GM21723 (cell line): ENCODE measurements around the gene LAPTM5.
"Not testable (repeated sequence)": the region's sequence is repeated elsewhere in the genome, so short reads cannot be mapped to it uniquely, and the experiment has no call there.

ENCODE experiments used
- ATAC-seq: cut with Tn5 transposase; IDR thresholded peaks from one replicate; pipeline ENCODE4 v1.9.1; 2021; ENCODE audit warnings: mild to moderate bottlenecking, moderate library complexity; ENCODE audit not compliant: unreplicated experiment

Gene LAPTM5

DNA sequence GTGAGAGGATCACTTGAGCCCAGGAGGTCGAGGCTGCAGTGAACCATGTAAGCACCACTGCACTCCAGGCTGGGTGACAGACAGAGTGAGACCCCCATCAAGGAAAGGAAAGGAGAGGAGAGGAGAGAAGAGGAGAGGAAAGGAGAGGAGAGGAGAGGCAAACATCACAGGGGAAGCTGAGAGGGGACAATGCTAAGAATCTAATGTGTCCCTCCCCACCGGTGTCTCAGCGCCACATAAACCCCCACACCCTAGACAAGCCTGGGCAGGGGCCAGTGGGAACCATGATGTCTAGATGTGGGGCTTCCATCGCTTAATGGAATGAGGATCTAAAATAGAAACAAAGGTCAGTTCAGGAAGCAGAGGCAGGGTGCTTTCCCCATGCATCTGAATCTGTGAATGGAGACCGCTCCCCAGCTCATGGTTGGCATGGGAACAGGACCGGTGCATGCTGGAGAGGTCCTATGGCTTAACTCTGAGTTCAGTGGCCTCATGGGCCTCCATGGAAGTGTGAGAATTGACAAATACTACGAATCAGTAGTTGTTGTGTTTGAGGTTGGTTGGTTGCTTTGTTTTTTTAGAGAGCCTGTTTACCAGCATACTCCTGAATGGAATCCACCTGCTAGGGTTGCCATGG is 16.3 kb upstream of the LAPTM5 start:
- ATAC-seq: no peak

DNA sequence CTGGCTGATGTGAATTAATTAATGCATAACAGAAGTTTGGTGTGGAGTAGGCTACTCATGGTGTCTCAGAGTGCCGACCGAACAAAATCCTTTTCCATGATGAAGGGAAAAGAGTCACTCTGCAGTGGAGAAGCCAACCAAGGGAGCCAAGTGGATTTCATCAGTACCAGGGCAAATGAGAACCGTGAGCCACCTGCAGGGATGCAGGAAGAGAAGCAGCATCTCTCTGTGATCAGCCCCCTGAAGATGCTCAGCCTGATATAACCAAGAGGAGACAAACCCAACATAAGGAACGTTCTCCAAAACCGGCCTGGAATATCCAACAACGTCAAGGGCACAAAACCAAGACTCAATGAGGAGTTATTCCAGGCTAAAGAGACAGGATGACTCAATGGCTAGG is 13.4 kb upstream of the LAPTM5 start:
- ATAC-seq: no peak

DNA sequence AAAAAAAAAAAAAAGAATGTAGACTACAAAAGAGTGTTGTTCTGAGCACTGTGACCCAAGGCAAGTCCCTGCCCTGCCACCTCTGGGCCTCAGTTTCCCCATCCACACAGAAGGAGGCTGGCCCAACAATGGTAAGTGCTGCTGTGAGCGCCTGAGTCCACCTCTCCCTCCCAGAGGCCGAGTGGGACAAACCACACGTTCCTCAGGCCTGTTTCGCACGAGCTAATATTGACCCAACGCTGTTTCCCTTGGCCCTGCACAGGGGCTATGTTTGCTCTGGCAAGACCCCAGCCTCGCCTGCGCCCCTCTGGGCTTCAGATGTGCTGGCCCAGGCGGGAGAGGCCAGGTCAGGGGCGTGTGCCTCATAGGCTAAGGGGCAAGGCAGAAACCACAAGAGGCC is 12.6 kb upstream of the LAPTM5 start:
- no peak for ATAC-seq

DNA sequence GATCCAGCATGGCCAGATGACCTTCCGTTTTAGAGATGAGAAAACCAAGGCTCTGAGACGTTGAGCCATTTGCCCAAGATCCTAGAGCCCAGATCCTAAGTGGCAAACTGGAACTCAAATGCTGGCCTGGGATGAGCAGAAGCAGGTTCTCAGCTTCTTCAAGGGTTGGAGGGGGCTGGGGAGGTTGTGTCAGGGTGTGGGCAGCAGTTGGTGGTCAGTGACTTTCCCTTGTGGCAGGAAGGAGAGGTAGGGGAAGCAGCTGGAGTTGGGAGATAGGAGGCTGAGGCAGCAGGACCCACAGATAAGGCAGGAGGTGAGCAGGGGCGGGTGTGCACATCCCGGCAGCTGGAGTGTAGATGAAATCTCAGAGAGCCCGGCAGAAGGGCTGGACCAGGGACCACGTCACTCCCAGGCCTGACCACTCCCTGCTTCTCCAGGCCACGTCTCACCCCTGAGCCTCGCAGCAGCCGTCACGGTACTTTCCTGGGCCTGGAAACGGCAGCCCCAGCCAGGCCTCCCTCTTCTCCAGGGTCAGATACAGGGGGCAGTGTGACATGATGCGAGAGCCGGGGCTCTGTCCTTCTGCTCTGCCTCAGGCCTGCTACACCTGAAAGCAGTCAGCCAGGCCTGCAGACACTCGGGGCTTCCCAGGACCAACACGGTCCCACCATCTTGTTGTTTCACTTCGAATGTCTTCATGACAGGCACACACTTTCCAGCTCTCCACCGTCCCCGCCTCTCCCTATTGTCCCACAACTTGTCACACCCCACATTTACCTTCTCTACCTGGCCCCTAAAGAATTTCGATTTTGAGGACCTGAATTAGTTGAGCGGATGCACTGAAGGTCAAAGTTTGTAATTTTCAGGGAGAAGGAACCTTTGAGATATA is 11.5 kb upstream of the LAPTM5 start:
- no peak for ATAC-seq

DNA sequence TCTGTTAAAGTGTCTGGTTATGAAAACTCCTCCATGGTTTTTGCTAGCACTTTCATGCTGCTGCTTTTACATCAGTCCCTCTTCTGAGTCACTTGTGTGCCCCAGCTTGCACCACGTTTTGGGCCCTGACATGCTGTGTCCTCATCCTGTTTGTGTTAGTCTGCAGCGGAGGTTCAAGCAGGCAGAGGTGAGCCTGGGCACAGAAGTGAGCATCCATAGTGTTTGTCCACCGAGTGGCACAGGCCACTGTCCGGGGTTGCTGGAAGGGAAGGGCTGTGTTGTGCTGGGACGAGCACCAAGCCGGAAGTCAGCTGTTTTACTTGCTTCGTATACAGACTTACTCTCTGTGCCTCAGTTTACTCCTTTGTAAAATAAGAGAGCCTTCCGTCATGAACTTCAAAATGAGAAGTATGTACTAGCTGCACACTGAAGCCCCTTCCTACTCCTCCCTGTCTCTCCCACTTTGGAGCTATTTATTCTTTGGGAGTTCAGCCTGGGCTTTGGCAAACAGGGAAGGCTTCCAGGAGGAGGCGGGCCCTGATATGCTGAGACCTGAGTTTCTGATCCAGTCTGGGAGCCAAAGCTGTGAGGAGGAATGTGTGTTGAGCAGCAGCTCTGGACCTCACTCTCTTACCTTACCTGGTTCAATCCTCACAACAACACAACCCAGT is 10.7 kb upstream of the LAPTM5 start:
- no peak for ATAC-seq

DNA sequence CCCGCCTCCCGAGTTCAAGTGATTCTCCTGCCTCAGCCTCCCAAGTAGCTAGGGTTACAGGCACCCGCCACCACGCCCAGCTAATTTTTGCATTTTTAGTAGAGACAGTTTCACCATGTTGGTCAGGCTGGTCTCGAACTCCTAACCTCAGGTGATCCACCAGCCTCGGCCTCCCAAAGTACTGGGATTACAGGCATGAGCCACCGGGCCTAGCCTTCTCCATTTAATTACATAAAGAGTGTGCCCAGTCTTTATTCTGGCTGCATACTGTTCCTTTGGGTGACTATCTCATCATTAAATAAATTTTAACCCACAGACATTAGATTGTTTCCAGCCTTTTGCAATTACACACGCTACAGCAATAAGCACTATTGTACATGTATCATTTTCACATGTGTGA is 9.4 kb upstream of the LAPTM5 start:
- not testable (repeated sequence) for ATAC-seq

DNA sequence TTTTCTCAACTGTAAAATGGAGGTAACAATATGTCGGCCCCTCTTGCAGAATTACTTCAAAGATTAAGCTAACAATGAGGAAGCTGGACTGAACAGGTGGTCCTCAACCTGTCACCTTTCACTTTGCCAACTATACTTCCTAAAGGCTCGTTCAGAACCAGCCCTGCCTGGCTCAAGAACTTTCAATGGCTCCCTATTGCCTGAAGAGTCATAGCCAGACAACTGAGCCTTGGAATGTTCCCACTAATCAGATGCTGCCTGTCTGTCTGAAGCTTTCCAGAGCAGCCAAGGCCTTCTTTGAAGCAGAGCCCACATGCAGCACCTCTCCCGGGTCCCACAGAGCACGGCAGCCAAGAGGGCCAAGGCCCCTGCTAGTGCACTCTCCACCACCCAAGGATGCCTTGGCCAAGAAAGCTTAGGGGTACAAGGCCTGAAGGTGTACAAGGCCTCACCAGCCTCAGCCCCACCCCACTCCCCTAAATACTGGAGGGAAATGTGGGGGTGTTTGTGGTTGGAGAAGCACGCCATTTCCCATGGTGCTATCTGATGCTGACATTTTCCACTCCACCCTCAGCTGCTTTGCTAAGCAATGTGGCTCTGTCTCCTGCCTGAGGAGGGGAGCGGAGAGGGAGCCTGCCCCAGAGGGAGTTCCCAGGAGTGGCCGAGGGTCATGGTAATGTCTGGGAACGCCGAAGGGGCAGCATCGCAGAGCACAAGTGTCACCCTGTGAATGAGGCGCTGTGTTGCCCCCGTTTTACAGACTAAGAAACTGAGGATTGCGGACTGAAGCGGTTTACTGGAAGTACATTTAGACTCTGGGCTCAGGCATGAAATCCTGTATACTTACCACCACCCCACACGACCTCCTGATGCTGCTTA is 8.2 kb upstream of the LAPTM5 start:
- no peak for ATAC-seq

DNA sequence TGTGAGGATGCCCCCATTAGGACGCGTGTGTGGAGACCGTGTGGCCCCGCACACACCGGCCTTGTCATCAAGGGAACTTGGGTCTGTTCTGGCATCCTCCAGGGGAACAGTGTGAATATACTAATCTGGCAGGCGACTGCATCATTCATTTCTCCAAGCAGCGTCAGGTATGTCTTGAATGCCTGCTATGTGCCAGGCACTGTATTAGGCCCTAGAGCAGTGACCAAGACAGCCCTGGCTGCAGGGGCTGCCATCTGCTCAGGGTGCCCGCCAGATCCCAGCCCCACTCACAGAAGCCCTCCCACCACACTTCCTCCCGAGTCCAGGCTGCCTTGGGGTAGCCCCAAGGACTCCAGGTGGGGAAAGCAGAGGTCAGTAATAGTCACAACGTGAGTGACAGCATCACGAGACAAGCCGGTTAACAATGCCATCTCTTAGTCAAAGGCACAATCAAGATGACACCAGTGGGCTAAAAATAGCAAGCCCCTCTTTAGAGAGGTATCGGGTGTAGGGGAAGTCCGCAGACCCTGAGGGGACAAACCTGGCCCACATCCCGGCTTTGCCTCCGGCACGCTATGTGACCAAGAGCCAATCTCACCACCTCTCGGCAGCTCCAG is 7.5 kb upstream of the LAPTM5 start:
- ATAC-seq: peak; percentile 40

DNA sequence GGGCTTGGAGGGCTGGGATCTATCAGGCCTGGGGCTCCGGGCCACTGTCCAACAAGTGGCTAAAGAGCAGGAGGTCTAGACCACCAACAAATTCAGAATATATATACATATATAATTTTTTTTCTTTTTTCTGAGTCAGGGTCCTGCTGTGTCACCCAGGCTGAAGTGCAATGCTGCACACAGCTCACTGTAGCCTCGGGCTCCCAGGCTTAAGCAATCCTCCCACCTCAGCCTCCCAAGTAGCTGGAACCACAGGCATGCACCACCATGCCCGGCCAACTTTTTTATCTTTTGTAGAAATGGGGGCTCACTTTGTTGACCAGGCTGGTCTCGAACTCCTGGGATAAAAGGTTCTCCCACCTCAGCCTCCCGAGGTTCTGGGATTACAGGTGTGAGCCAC is 6.8 kb upstream of the LAPTM5 start:
- ATAC-seq: no peak

DNA sequence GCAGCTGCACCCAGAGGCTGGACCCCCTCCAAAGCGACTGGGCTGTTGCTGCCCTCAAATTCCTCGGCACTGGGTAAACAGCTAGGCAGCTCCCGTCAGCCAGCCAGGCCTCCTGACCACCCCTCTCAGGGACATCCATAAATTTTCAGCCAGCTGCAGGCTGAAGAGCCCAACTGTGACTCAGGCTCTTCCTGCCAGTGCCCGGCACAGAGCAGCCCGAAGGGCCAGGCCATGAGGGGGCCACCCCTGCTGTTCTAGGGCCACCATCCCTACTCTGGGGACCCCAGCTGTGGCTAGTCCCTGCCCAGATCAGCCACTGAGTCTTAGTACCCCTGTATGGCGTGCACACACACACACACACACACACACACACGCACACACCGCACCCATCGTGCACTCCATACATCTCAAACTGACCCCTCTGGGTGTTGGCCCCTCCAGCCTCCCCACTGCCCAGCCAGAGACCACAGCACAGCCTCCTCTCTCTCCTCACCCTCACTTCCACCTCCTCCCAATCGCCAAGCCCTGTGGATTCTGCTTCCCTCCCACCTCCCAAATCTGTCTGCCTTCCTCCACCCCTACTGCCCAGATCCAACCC is 6.2 kb upstream of the LAPTM5 start:
- no peak for ATAC-seq

DNA sequence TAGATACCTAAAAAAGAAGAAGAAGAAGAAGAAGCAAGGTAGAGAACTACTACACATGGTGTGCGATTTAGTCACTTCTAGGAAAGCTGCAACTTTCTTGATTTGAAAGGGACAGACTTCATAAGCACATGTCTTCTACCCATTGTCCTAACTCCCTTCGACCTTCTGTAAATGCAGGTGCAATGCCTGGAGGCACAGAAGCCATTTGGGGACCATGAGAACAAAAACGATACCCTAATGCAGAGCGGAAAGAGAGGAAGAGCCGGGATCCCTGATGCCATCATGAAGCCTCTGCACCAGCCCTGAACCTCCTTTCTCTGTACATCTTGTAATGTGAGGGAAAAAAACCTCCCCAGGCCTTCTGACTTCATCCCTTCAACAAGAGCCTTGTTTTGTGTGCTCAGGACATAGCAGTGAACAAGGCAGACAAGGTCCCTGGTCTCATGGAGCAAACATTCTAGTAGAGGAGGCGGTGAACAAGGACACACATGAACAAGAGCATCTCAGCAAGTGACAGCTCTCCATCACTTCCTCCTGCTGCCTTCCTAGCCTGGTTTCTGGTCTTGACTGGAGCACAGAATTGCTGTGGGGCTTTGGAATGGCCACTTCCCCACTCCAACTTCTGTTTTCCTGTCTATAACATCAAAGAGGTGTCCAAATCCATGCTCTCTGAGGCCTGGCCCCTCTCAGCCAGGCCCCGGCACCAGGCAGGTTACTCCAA is 5.5 kb upstream of the LAPTM5 start:
- no peak for ATAC-seq

DNA sequence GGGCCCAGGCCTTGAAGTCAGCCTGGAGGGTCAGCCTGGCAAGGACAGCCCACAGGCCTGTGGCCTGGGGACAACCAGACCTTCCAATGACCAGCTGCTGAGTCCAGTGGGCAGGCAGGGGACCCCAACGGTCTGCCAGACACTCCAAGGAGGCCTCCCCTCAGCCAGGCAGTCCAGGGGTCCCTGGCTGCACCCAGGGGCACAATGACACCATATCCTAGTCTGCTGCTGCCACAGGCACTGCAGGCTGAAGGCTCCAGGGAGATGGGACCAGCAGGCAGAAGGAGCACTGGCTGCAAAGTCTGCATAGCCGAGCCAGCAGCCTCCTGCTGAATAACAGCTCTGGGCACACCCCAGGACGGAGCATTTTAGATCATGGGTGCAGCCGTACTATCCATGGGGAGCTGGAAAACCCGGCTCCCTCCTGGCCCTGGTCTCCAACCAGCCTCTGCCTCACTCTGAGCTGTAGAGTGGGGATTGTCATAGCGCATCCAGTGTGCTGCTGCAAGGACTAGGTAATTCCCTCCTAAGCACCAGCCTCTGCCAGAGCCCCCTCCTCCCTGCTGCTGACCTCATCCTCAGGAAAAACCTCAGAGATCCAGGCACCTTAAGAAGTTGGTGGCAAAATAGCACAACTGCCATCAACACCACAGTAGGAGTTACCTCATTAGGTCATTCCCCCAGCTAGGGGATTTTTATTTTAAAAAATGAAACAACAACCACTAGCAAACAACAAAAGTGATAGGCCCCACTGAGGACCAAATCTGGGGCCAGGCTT is 4.8 kb upstream of the LAPTM5 start:
- no peak for ATAC-seq

DNA sequence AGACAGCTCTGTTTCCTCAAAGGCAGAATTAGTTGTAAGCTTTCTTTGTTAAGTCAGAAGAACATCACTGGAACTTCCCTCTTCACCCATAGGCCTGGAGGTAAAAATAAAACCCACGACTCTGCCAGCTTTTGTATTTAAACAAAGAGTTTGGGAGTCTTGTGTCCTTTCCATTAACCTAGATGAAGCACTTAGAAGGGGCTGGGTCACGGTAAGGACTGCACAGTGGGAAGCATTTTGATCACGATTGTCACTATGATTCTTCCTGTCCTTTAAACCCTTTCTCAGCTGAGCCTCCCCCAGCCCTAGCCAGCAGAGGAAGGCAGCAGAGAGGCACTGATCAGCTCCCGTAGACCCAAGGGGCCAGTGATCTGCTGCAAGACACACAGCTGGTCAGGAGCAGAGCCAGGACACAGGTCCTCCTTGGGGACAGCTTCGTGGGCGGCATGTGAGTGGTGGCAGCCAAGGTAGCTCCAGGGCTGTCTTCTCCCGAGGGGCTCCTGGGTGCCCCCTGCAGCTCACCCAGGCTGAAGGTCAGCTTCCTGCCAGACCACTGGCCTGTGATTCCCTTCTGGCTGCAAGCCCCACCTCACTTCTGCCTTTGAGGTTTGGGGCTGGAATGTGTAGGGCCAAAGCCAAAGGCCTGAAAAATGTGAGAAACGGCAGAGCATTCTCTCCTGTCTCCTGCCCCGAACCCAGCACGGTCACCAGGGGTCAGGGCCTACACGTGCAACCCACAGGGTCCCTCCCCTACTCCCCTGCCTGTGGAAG is 4.0 kb upstream of the LAPTM5 start:
- ATAC-seq: no peak

DNA sequence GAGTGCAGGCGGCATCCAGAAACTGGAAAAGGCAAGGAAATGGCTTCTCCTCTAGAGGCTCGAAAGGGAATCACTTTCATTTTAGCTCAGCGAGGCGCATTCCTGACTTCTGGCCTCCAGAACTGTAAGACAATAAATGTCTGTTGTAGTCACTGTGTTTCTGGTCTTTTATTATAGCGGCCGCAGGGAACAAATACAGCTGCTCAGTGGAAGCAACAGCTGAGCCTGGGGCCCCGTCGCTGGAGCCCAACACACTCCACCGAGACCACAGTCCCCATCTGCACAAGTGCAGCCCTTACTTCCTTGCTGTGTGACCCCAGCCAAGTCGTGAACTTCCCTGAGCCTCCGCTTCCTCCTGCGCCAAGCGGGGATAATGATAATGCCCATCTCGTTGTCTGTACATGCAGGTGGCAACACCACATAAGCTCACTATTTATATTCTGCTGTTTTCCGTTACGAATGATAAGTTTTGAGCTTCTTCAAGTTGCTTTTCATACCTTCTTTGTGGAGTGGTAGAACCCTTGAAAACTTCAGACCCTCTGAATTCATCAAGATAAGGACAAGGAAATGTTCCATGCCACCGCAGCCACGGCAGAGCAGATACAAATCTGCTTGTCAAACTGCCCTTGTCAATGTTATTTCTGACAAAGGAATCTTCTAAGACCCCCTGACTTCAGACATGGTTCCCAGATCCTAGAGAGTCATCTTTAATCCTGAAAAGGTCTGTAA is 3.2 kb upstream of the LAPTM5 start:
- ATAC-seq: no peak

DNA sequence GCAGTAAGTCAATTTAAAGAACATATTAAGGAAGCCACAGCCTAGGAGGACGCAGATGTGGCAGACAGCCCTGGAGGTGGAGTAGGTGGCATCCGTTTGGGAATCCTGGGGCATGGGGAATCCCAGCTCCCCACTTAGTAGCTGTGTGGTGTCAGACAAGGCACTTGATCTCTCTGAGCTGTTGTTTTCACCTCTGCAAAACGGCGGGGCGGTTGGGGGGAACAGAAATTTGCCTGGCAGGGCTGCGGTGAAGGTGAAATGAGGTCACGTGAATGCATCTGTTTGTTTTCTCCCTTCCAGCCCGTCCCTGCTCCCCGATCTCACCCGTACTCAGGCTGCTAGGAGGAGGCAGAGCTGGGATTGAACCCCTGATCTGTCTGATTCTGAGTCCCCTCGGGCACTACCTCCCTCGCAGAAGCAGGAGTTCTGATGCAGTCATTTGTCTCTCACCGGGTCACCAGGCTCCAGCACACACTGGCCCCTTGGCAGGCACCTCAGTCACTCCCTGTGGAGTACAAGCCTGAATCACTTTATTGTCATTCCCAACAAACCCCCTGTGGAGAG is 2.2 kb upstream of the LAPTM5 start:
- ATAC-seq: no peak

DNA sequence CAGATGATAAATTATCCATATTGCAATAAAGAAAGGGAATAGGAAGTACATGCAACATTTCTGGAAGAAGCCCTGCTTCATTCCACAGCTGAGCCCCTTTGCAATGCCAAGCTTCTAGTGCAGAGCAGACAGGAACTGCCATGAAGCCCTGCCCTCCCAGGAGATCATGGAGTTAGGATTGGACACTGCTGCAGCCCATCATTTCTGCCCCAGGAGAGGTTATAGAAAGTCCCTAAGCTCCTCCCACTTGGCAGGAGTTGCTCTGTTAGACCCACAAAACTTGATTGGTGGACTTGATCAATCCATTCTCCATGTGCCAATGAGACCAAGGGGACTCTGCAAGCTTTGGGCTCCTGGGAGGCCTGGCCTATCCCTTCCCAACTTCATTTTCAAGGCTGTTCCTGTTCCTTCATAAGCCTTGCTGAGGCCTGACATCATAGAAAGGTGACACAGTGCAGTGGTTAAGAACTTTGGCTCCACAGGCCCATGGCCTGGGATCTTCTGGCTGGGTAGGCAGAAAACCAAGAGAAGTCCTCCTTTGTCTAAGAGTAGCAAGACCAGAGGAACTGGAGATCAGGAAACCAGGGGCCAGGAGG is 1.3 kb upstream of the LAPTM5 start:
- ATAC-seq: no peak
